ENCODE data around the gene ZNF212. TPM values are rescaled to one million over a fixed set of nuclear protein-coding genes. Genes with fewer than 3 reads are reported as not detected.

The ZNF212 gene
- total and polyA plus RNA-seq, 2 donors (not counting 3 experiments of a cell fraction or from before 2014, with no cell fraction given) = 3.6 to 9.0 TPM

GRCh38 chr7:149240637-149241036 lies 1.2 kb downstream of the ZNF212 start:
- intact Hi-C loops (cut with micrococcal nuclease) = no loop called here
- Histone ChIP-seq H3K4me3 (replicated peaks in 1 of 3; ENCODE audit: insufficient read depth in 1 of 3, low read depth in 1 of 3, low read length in 3 of 3) (peak overlapping the region in 2 of 3 experiments; percentile 62 to 86), H3K36me3 (ENCODE audit: control insufficient read depth in 2 of 2, extremely low read depth in 1 of 2, insufficient read depth in 2 of 2, low read length in 2 of 2) (no peaks in the 10 kb centered on the region), H3K4me2 (ENCODE audit: insufficient read depth, low read length) (peak overlapping the region; percentile 93), H3K27ac (ENCODE audit: insufficient read depth, low read depth, low read length) (no peak overlapping the region), H4K20me1 (replicated peaks; ENCODE audit: control insufficient read depth, extremely low read depth, insufficient read depth, low read length) (no peaks in the 10 kb centered on the region), H3K9me1 (replicated peaks; ENCODE audit: control insufficient read depth, extremely low read depth, insufficient read depth, low read length) (peaks cover 3% of the 10 kb centered on the region), H3K4me1 (ENCODE audit: control insufficient read depth, extremely low read depth, insufficient read depth, low read length) (peaks cover 9% of the 10 kb centered on the region), H3K9ac (replicated peaks; ENCODE audit: extremely low read depth, insufficient read depth, low read length) (no peak overlapping the region), H3K27me3 (ENCODE audit: control insufficient read depth in 2 of 2, insufficient read depth in 2 of 2, low read length in 2 of 2) (no peaks in the 10 kb centered on the region), H2AFZ (ENCODE audit: low read depth, low read length) (no peak overlapping the region), H3K79me2 (ENCODE audit: control insufficient read depth, insufficient read depth, low read length) (peaks cover 19% of the 10 kb centered on the region), H3K9me3 (replicated peaks; ENCODE audit: control insufficient read depth, insufficient read depth, low read length) (no peaks in the 10 kb centered on the region)
- POLR2A ChIA-PET = no interaction called here
- no peak for FAIRE-seq
- dilution Hi-C loops (cut with MboI; ENCODE audit: extremely low pct_ligation_motif_present, low sequenced_read_pairs) = no loop called here
- TSS peak; percentile 48 for BruUV-seq (replicated peaks)
- TF ChIP-seq GATA2 (IDR thresholded peaks at IDR 0.05; ENCODE audit: insufficient read depth, insufficient read length, low read depth, low read length) (no peak), POLR2A (IDR thresholded peaks at IDR 0.05; ENCODE audit: low read depth, low read length) (no peak), JUN (IDR thresholded peaks at IDR 0.05; ENCODE audit: borderline replicate concordance, insufficient read depth, insufficient read length, low read depth) (no peak), EZH2 (IDR thresholded peaks at IDR 0.05; ENCODE audit: borderline replicate concordance, low read depth, low read length, severe bottlenecking) (no peak), CTCF (IDR thresholded peaks at IDR 0.05; ENCODE audit: extremely low read depth in 1 of 2, insufficient read depth in 1 of 2, low read depth in 1 of 2, low read length in 2 of 2) (no peak), MYC (IDR thresholded peaks at IDR 0.05; ENCODE audit: low read depth, low read length) (no peak), POLR2AphosphoS5 (IDR thresholded peaks at IDR 0.05; ENCODE audit: insufficient read depth, low read depth, low read length) (no peak), FOS (IDR thresholded peaks at IDR 0.05; ENCODE audit: borderline replicate concordance, insufficient read depth, low read length) (no peak)
- TF ChIP-seq, protein P1, sequence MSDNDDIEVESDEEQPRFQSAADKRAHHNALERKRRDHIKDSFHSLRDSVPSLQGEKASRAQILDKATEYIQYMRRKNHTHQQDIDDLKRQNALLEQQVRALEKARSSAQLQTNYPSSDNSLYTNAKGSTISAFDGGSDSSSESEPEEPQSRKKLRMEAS (IDR thresholded peaks at IDR 0.05; ENCODE audit: insufficient read depth, insufficient read length) = no peak
- CTCF ChIA-PET = interaction anchor here (0.7 to 1.7 kb wide), 2 partner anchors 21 to 88 kb away, joined by 3 to 5 read pairs; no protein-coding TSS in a partner anchor
- no peak for DNase-seq (ENCODE audit: low read depth, low spot score)
